ENCODE results near the gene CRYGN. TPM values are rescaled to one million over a fixed set of nuclear protein-coding genes. Genes with fewer than 3 reads are reported as not detected.

The CRYGN gene
- total RNA-seq, 4 donors from 2014 or later = not detected

DNA sequence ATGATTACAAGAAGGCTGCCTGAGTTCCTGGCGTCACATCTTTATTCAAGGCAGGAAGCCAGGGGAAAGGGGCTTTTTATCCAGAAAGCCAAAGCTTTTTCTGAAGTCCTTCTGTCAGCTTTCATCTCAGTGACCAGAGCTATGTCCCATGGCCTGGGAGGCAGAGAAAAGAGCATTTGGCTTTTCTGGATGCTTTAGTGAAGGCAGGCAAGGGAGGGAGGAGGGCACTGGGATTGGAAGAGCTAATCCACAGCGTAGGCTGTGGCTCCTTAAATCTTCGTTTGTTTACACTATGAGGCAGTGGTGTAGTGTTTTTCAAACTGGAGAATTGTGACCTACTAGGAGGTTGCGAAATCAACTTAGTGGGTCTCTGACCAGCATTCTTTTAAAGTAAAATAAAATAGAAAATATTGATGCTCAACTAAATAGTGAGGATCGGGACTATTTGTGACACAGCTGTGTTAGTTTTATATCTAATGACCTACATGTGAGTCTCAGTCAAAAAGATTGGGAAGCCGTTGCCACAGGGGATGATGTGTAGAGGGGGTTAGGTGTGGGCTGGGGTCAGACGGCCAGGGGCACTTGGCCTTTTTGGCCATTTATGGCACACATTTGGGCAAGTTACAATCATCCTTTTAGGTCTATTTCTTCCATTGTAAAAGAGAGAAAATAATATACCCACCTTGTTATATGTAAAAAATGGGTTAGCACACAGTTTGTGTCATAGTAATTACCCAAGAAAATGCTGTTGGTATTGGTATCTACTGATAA is 14.1 kb downstream of the CRYGN start:
- Histone ChIP-seq H3K27me3 (no peaks in the 10 kb centered on the region), H3K36me3 (no peaks in the 10 kb centered on the region), H3K4me1 (peaks cover 0 to 6% (median 0%) of the 10 kb centered on the region in 4 donors), H3K4me3 (no peak overlapping the region), H3K9me3 (no peaks in the 10 kb centered on the region), H3K27ac (peak overlapping the region; percentile 38 to 73 (median 66))
- DNase-seq = no peak
- TF ChIP-seq, protein P1, sequence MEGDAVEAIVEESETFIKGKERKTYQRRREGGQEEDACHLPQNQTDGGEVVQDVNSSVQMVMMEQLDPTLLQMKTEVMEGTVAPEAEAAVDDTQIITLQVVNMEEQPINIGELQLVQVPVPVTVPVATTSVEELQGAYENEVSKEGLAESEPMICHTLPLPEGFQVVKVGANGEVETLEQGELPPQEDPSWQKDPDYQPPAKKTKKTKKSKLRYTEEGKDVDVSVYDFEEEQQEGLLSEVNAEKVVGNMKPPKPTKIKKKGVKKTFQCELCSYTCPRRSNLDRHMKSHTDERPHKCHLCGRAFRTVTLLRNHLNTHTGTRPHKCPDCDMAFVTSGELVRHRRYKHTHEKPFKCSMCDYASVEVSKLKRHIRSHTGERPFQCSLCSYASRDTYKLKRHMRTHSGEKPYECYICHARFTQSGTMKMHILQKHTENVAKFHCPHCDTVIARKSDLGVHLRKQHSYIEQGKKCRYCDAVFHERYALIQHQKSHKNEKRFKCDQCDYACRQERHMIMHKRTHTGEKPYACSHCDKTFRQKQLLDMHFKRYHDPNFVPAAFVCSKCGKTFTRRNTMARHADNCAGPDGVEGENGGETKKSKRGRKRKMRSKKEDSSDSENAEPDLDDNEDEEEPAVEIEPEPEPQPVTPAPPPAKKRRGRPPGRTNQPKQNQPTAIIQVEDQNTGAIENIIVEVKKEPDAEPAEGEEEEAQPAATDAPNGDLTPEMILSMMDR (IDR thresholded peaks at IDR 0.05) = no peak
- no peak for TF ChIP-seq POLR2A (IDR thresholded peaks at IDR 0.05)

DNA sequence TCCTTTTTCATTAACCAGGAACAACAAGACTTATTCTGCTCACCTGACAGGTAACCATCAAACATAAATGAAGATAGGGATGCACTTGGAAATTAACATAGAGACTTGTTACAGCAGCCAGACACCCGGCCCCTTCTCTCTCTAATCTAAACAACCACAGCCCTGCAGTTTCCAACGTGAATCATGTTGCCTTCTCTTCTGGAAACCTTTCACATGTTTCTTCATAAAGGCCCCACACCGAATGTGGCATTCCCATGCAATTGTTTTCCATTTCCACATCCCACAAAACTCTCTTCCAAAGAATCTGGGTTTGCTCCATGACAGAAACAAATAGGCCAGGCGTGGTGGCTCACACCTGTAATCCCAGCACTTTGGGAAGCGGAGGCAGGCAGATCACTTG is 15.1 kb downstream of the CRYGN start:
- DNase-seq = no peak
- Histone ChIP-seq H3K27ac (no peak overlapping the region), H3K27me3 (no peaks in the 10 kb centered on the region), H3K9me3 (peaks cover 0 to 9% (median 0%) of the 10 kb centered on the region in 4 donors), H3K4me3 (no peak overlapping the region), H3K36me3 (no peaks in the 10 kb centered on the region), H3K4me1 (peaks cover 0 to 6% (median 0%) of the 10 kb centered on the region in 4 donors)
- TF ChIP-seq POLR2A (IDR thresholded peaks at IDR 0.05) = no peak
- TF ChIP-seq, protein P1 (IDR thresholded peaks at IDR 0.05) = no peak

- no peak overlapping the region for H3K27ac ChIP-seq
- H3K4me1 ChIP-seq = peaks cover 0 to 2% (median 0%) of the 10 kb centered on the region in 4 donors
- H3K4me3 ChIP-seq = no peak overlapping the region
- DNase-seq = no peak
- H3K9me3 ChIP-seq = peaks cover 0 to 13% (median 3%) of the 10 kb centered on the region in 4 donors
- H3K36me3 ChIP-seq = no peaks in the 10 kb centered on the region
- TF ChIP-seq POLR2A (IDR thresholded peaks at IDR 0.05) = no peak
- TF ChIP-seq, protein P1 (IDR thresholded peaks at IDR 0.05) = no peak
- no peaks in the 10 kb centered on the region for H3K27me3 ChIP-seq
Observed at GRCh38 chr7:151423936-151424335, 16.0 kb downstream of the CRYGN start.

GRCh38 chr7:151423226-151423625 is 16.7 kb downstream of the CRYGN start:
- Histone ChIP-seq H3K36me3 (no peaks in the 10 kb centered on the region), H3K9me3 (peaks cover 0 to 15% (median 5%) of the 10 kb centered on the region in 4 donors), H3K27me3 (no peaks in the 10 kb centered on the region), H3K27ac (no peak overlapping the region), H3K4me3 (no peak overlapping the region), H3K4me1 (no peaks in the 10 kb centered on the region)
- no peak for DNase-seq
- TF ChIP-seq, protein P1 (IDR thresholded peaks at IDR 0.05) = no peak
- TF ChIP-seq POLR2A (IDR thresholded peaks at IDR 0.05) = no peak

DNA sequence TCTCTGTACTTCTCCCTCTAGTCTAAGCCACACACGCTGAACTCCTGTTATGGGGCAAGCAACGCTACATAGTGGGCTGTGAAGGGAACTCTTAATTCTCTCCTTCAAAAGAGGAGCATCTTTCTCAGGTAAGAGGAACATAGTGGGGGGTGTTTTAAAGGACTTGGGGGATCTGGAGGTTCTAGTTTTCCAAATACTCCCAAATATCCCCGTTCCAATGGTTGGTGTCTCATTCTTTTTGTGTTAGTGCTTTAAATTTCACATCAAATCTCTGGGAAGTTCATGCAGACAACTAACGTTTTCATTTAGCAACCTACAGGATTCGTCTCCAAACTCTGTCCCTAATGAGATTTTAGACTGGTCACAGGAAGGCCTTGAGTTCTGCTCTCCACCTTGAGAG is 17.7 kb downstream of the CRYGN start:
- TF ChIP-seq, protein P1 (IDR thresholded peaks at IDR 0.05) = no peak
- no peak for TF ChIP-seq POLR2A (IDR thresholded peaks at IDR 0.05)
- Histone ChIP-seq H3K27me3 (no peaks in the 10 kb centered on the region), H3K36me3 (no peaks in the 10 kb centered on the region), H3K4me1 (no peaks in the 10 kb centered on the region), H3K4me3 (no peak overlapping the region), H3K27ac (no peak overlapping the region), H3K9me3 (peaks cover 0 to 15% (median 5%) of the 10 kb centered on the region in 4 donors)
- no peak for DNase-seq
